HUES48 (cell line): ENCODE data around the gene ACIN1.

Experiments used
- H3K27ac ChIP-seq: one replicate; pipeline ENCODE4 v1.7.0; 2013; ENCODE audit warnings: low read depth, low read length, inconsistent platforms
- H3K27me3 ChIP-seq: 2 replicates; pipeline ENCODE4 v1.6.1; 2013; ENCODE audit warnings: mild to moderate bottlenecking, low read length; ENCODE audit not compliant: control insufficient read depth, insufficient read depth
- H3K36me3 ChIP-seq: 2 replicates; pipeline ENCODE4 v1.6.1; 2013; ENCODE audit warnings: low read length; ENCODE audit not compliant: control insufficient read depth, insufficient read depth
- H3K4me1 ChIP-seq: 2 replicates; pipeline ENCODE4 v1.6.1; 2013; ENCODE audit warnings: mild to moderate bottlenecking, low read length; ENCODE audit not compliant: control insufficient read depth, insufficient read depth
- H3K4me3 ChIP-seq: 2 replicates; pipeline ENCODE4 v1.5.1; 2013; ENCODE audit warnings: mild to moderate bottlenecking, low read depth, low read length
- H3K9ac ChIP-seq: 2 replicates; pipeline ENCODE4 v1.6.1; 2013; ENCODE audit warnings: mild to moderate bottlenecking, low read depth, low read length, moderate library complexity
- H3K9me3 ChIP-seq: 2 replicates; pipeline ENCODE4 v1.6.1; 2013; ENCODE audit warnings: low read length; ENCODE audit not compliant: control insufficient read depth, insufficient read depth

The ACIN1 gene

GRCh38 chr14:23030936-23031335 lies 64.0 kb downstream of the ACIN1 start:
- Histone ChIP-seq H3K27ac (no peak overlapping the region), H3K4me3 (no peak overlapping the region), H3K36me3 (peaks cover 54% of the 10 kb centered on the region), H3K9me3 (no peaks in the 10 kb centered on the region), H3K27me3 (no peaks in the 10 kb centered on the region), H3K4me1 (peaks cover 6% of the 10 kb centered on the region), H3K9ac (no peak overlapping the region)

GRCh38 chr14:23028799-23029198 lies 66.1 kb downstream of the ACIN1 start:
- Histone ChIP-seq H3K27ac (no peak overlapping the region), H3K9me3 (no peaks in the 10 kb centered on the region), H3K9ac (no peak overlapping the region), H3K27me3 (no peaks in the 10 kb centered on the region), H3K4me3 (no peak overlapping the region), H3K4me1 (no peaks in the 10 kb centered on the region; the same call in 1 of the 2 replicates), H3K36me3 (peaks cover 71% of the 10 kb centered on the region)

- Histone ChIP-seq H3K27me3 (no peaks in the 10 kb centered on the region), H3K4me3 (no peak overlapping the region), H3K27ac (no peak overlapping the region), H3K4me1 (no peaks in the 10 kb centered on the region), H3K36me3 (peaks cover 42% of the 10 kb centered on the region), H3K9ac (no peak overlapping the region), H3K9me3 (no peaks in the 10 kb centered on the region)
Measured at GRCh38 chr14:23025151-23025814, 69.7 kb downstream of the ACIN1 start.

- H3K27me3 ChIP-seq: no peaks in the 10 kb centered on the region
- H3K9me3 ChIP-seq: no peaks in the 10 kb centered on the region
- peaks cover 41% of the 10 kb centered on the region for H3K36me3 ChIP-seq
- no peak overlapping the region for H3K4me3 ChIP-seq
- H3K9ac ChIP-seq: no peak overlapping the region
- H3K4me1 ChIP-seq: no peaks in the 10 kb centered on the region
- H3K27ac ChIP-seq: no peak overlapping the region
Measured at GRCh38 chr14:23024612-23025075, 70.3 kb downstream of the ACIN1 start.

- H3K27me3 ChIP-seq: no peaks in the 10 kb centered on the region
- peaks cover 33% of the 10 kb centered on the region for H3K36me3 ChIP-seq
- no peak overlapping the region for H3K27ac ChIP-seq
- H3K9ac ChIP-seq: no peak overlapping the region
- no peak overlapping the region for H3K4me3 ChIP-seq
- H3K4me1 ChIP-seq: no peaks in the 10 kb centered on the region
- no peaks in the 10 kb centered on the region for H3K9me3 ChIP-seq
Measured at GRCh38 chr14:23023795-23024152, 71.2 kb downstream of the ACIN1 start.

- H3K4me3 ChIP-seq: no peak overlapping the region
- H3K36me3 ChIP-seq: peaks cover 28% of the 10 kb centered on the region
- H3K9ac ChIP-seq: no peak overlapping the region
- H3K27me3 ChIP-seq: no peaks in the 10 kb centered on the region
- H3K4me1 ChIP-seq: no peaks in the 10 kb centered on the region
- H3K9me3 ChIP-seq: no peaks in the 10 kb centered on the region
- H3K27ac ChIP-seq: no peak overlapping the region
Measured at GRCh38 chr14:23023022-23023794, 71.7 kb downstream of the ACIN1 start.

GRCh38 chr14:23021889-23022442 lies 73.0 kb downstream of the ACIN1 start:
- no peak overlapping the region for H3K4me3 ChIP-seq
- no peaks in the 10 kb centered on the region for H3K4me1 ChIP-seq
- no peak overlapping the region for H3K27ac ChIP-seq
- no peaks in the 10 kb centered on the region for H3K9me3 ChIP-seq
- no peak overlapping the region for H3K9ac ChIP-seq
- H3K27me3 ChIP-seq: no peaks in the 10 kb centered on the region
- peaks cover 20% of the 10 kb centered on the region for H3K36me3 ChIP-seq

GRCh38 chr14:23021434-23021833 lies 73.5 kb downstream of the ACIN1 start:
- no peak overlapping the region for H3K9ac ChIP-seq
- H3K4me3 ChIP-seq: no peak overlapping the region
- no peaks in the 10 kb centered on the region for H3K4me1 ChIP-seq
- no peak overlapping the region for H3K27ac ChIP-seq
- no peaks in the 10 kb centered on the region for H3K27me3 ChIP-seq
- H3K36me3 ChIP-seq: peaks cover 20% of the 10 kb centered on the region
- no peaks in the 10 kb centered on the region for H3K9me3 ChIP-seq

GRCh38 chr14:23020143-23021128 lies 74.5 kb downstream of the ACIN1 start:
- no peaks in the 10 kb centered on the region for H3K9me3 ChIP-seq
- H3K4me3 ChIP-seq: no peak overlapping the region
- no peak overlapping the region for H3K27ac ChIP-seq
- no peaks in the 10 kb centered on the region for H3K27me3 ChIP-seq
- H3K9ac ChIP-seq: no peak overlapping the region
- no peaks in the 10 kb centered on the region for H3K4me1 ChIP-seq
- H3K36me3 ChIP-seq: peaks cover 12% of the 10 kb centered on the region

- Histone ChIP-seq H3K9me3 (no peaks in the 10 kb centered on the region), H3K27me3 (no peaks in the 10 kb centered on the region)
Measured at GRCh38 chr14:23018107-23018506, 76.8 kb downstream of the ACIN1 start.

More at GRCh38 chr14:23018107-23018506, 76.8 kb downstream of the ACIN1 start:
- H3K27ac ChIP-seq: no peak overlapping the region
- no peak overlapping the region for H3K9ac ChIP-seq
- H3K36me3 ChIP-seq: no peaks in the 10 kb centered on the region
- no peak overlapping the region for H3K4me3 ChIP-seq
- H3K4me1 ChIP-seq: no peaks in the 10 kb centered on the region
